ENCODE data around the gene DLEC1. TPM values are rescaled to one million over a fixed set of nuclear protein-coding genes. Genes with fewer than 3 reads are reported as not detected.

The DLEC1 gene
- total RNA-seq, 1 donor from 2014 or later: not detected

- TF ChIP-seq, protein P1, sequence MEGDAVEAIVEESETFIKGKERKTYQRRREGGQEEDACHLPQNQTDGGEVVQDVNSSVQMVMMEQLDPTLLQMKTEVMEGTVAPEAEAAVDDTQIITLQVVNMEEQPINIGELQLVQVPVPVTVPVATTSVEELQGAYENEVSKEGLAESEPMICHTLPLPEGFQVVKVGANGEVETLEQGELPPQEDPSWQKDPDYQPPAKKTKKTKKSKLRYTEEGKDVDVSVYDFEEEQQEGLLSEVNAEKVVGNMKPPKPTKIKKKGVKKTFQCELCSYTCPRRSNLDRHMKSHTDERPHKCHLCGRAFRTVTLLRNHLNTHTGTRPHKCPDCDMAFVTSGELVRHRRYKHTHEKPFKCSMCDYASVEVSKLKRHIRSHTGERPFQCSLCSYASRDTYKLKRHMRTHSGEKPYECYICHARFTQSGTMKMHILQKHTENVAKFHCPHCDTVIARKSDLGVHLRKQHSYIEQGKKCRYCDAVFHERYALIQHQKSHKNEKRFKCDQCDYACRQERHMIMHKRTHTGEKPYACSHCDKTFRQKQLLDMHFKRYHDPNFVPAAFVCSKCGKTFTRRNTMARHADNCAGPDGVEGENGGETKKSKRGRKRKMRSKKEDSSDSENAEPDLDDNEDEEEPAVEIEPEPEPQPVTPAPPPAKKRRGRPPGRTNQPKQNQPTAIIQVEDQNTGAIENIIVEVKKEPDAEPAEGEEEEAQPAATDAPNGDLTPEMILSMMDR (conservative IDR thresholded peaks at IDR 0.05; ENCODE audit: low read depth, low read length): no peak
- H3K4me3 ChIP-seq (ENCODE audit: low read depth, low read length): no peak overlapping the region
- no peak for DNase-seq (ENCODE audit: low read depth)
Observed at GRCh38 chr3:38088126-38089078, 49.4 kb downstream of the DLEC1 start.

DNA sequence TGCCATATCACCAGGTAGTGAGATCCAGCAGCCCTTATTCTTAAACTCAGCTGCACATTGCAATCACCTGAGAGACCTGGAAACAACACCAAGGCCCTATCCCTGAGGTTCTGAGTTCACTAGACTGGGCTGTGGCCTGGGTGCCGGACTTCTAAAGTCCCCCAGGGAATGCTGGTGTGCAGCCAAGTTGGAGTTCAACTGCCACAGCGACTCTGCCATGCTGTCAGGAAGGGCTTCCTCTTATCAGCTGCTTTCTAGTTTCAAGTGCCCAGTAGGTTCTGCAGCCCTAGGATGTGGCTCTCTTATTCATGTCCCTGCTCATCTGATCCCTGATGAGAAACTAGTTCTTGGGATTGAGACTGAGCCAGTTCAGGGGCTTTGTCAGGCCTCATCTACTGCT lies 50.2 kb downstream of the DLEC1 start:
- DNase-seq (ENCODE audit: low read depth): no peak
- no peak overlapping the region for H3K4me3 ChIP-seq (ENCODE audit: low read depth, low read length)
- TF ChIP-seq, protein P1 (conservative IDR thresholded peaks at IDR 0.05; ENCODE audit: low read depth, low read length): no peak

- DNase-seq (ENCODE audit: low read depth): no peak
- H3K4me3 ChIP-seq (ENCODE audit: low read depth, low read length): no peak overlapping the region
- TF ChIP-seq, protein P1 (conservative IDR thresholded peaks at IDR 0.05; ENCODE audit: low read depth, low read length): no peak
Observed at GRCh38 chr3:38090453-38090852, 51.4 kb downstream of the DLEC1 start.

GRCh38 chr3:38094999-38095398 lies 56.0 kb downstream of the DLEC1 start:
- TF ChIP-seq, protein P1 (conservative IDR thresholded peaks at IDR 0.05; ENCODE audit: low read depth, low read length): no peak
- no peak for DNase-seq (ENCODE audit: low read depth)
- no peak overlapping the region for H3K4me3 ChIP-seq (ENCODE audit: low read depth, low read length)

DNA sequence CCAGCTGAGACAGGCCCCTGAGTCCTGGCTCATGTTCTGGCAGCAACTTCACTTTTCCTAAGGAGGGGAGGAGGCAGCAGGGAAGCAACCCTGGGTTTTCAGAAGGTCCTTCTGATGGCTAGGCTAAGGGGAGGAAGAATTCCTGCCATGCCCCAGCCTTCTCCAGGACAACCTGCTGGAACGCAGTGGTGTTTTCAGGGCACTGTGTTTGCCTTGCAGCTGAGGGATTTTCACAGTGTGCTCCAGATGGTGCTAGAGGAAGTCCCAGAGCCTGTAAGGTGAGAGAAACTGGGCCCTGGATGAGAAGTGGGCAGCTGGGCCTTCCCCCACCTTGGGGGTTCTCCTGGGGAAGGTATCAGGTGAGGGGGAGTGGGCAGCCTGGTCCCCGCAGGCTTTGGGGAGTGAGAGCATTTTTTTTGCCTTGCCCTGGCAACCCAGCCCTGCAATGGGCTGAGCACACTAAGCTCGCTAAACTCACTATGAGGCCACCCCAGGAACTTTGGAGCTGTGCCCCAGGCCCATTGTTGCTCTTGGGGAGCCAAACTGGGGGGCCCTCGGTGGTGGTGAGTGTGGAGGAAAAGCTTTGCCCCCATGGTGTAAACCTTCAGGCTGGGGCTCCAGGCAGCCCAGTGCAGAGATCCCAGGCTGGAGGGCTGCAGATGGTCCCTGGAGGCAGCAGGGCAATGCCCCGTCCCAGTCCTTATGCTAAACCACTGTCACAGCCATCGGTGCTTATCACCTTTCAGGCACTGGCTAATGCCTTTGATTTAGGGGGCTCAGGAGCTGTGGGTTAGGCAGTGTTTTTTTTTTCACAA lies 56.9 kb downstream of the DLEC1 start:
- DNase-seq (ENCODE audit: low read depth): no peak
- TF ChIP-seq, protein P1 (conservative IDR thresholded peaks at IDR 0.05; ENCODE audit: low read depth, low read length): no peak
- H3K4me3 ChIP-seq (ENCODE audit: low read depth, low read length): no peak overlapping the region

DNA sequence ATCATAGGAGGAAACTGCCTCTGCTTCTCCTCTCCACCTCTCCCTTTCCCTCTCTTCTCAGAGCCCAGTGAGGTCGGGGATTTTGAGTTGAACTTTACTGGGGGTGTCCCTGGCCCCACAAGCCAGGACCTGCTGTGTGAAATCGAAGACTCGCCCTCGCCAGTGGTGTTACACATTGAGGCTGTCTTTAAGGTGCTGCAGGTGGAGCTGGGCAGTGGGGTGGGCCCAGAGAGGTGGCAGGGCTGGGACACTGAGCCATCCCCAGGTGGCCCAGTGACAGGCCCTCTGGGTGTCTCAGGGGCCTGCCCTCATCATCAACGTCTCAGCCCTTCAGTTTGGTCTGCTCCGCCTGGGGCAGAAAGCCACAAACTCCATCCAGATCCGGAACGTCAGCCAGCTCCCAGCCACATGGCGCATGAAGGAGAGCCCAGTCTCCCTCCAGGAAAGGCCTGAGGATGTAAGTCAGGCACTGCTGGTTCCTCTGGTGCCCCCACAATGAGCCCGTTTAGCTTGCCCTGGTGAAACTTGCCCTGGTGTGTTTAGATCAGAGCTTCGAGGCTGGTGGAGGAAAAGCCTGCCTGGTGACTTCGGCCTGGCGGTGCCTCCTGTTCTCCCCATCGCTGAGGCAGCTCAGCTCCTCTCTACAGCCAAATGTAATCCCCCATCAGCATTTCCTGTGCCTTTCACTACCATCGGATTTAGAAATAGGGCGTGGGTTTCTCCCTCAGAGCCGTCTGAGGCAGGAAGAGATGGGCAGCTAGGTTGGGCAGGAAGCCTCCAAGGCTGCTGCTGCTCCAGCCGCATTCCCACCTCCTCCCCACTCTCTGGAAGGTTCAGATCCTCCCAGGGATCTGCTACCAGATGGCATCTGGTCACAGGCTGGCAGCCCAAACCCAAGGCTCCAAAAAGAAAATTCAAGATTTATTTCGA lies 58.7 kb downstream of the DLEC1 start:
- TF ChIP-seq, protein P1 (conservative IDR thresholded peaks at IDR 0.05; ENCODE audit: low read depth, low read length): no peak
- DNase-seq (ENCODE audit: low read depth): no peak

More for the DNA sequence above, 58.7 kb downstream of the DLEC1 start:
- no peak overlapping the region for H3K4me3 ChIP-seq (ENCODE audit: low read depth, low read length)
